ENCODE data around the gene RNFT2.

DNA sequence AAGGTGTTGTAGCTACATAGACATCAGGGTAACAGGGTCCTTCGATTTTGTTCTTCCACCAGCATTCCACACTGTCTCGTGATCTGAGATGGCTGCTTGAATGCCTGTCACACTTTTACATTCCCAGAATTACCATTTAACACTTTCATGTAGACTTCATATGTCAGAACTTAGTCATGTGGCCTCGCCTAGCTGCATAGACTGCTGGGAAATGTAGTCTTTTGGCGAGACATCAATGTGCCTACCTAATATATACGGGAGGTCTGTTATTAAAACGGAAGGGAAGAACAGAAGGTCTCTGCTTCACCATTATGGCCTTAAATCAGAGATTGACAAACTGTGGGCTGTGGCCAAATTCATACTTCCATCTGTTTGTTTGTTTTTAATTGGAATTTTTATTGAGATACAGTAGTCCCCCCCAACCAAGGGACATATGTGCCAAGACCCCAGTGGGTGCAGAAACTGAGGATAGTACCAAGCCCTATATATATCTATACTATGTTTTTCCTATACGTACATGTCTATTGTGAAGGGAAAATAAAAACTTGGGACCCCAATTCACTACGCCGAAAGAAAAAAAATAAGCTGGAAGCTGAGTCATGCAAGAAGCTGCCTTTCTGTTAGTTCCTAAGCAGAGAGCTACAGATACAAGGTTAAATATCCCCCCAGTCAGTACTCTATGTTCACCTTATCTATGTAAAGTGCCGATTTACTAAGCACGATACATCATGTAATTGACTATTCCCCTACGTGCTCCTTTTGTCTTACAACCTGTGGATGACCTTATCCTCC is 154.4 kb downstream of the RNFT2 start:
- no peak for TF ChIP-seq CTCF (IDR thresholded peaks at IDR 0.05)
- no peak for TF ChIP-seq POLR2A (IDR thresholded peaks at IDR 0.05)

All from lower leg skin (tissue), 3 donors.